Aorta (tissue), 5 donors: ENCODE data around the gene UNC45B. TPM values are rescaled to one million over a fixed set of nuclear protein-coding genes. Genes with fewer than 3 reads are reported as not detected.
"Not testable (repeated sequence)": the region's sequence is repeated elsewhere in the genome, so short reads cannot be mapped to it uniquely, and the experiment has no call there.

Experiments used
- ATAC-seq: fragments of 200-7000 bp; cut with Tn5 transposase; one replicate; pipeline ENCODE4 v1.9.1; 2022; ENCODE audit warnings: moderate library complexity; ENCODE audit not compliant: low FRiP score
- DNase-seq, 2 donors: peaks; one replicate each; pipeline ENCODE4 v3.0.0-alpha.2; 2020
- H3K27ac ChIP-seq, 2 donors: one replicate each; pipeline ENCODE4 v1.5.1; 2013; ENCODE audit warnings: low read length in 2 of 2, mild to moderate bottlenecking in 2 of 2, moderate library complexity in 2 of 2, control low read depth in 1 of 2, inconsistent platforms in 1 of 2, low read depth in 1 of 2
- H3K27me3 ChIP-seq, 2 donors: one replicate each; pipeline ENCODE4 v1.6.1; 2013; ENCODE audit warnings: control low read depth in 1 of 2, low read length in 1 of 2, mild to moderate bottlenecking in 1 of 2, moderate library complexity in 1 of 2; ENCODE audit not compliant: insufficient read depth in 2 of 2, control insufficient read depth in 1 of 2
- H3K36me3 ChIP-seq, 2 donors: one replicate each; pipeline ENCODE4 v1.6.1; 2013; ENCODE audit warnings: control low read depth in 1 of 2, low read length in 1 of 2, mild to moderate bottlenecking in 1 of 2; ENCODE audit not compliant: insufficient read depth in 2 of 2, control insufficient read depth in 1 of 2
- H3K4me1 ChIP-seq, 2 donors: one replicate each; pipeline ENCODE4 v1.6.1; 2013; ENCODE audit warnings: low read length in 2 of 2, control low read depth in 1 of 2, mild to moderate bottlenecking in 1 of 2, moderate library complexity in 1 of 2; ENCODE audit not compliant: insufficient read depth in 2 of 2, control insufficient read depth in 1 of 2
- H3K4me3 ChIP-seq, 2 donors: one replicate each; pipeline ENCODE4 v1.5.1; 2013; ENCODE audit warnings: low read length in 2 of 2, control low read depth in 1 of 2, mild to moderate bottlenecking in 1 of 2
- H3K9me3 ChIP-seq: one replicate; pipeline ENCODE4 v1.6.1; 2013; ENCODE audit warnings: mild to moderate bottlenecking, low read length; ENCODE audit not compliant: control insufficient read depth
- WGBS, 2 donors: extraction: QIAGEN DNeasy Blood & Tissue Kit; methylation state at CpG; one replicate each; pipeline ENCODE4 v1.1.7; 2013; 5-methylcytosine and 5-hydroxymethylcytosine counted together
- intact Hi-C, 2 donors: fragments of 100-400 bp; cut with DNase I; formaldehyde crosslinking; loops; one replicate each; pipeline versions ENCODE4 v1.14.2 to v1.15.0; 2022
- polyA plus RNA-seq, 2 donors: library from polyadenylated mRNA; stranded (reverse); fragments of 200-250 nt; gene quantifications; one replicate each; pipeline ENCODE4 v1.2.3, GENCODE V29; 2013
- total RNA-seq, 2 donors: library from RNA; stranded (reverse); fragmentation: NEBNext Ultra II Directional; extraction: Animal tissue kit (Norgen Biotek cat#: 25700); gene quantifications; one replicate each; pipeline ENCODE4 v1.2.1, GENCODE V29; 2021
- donor health status: healthy with polysubstance abuse.
- donor health status: Bipolar disorder and iron deficiency.
- donor health status: DM: no; HTN: no; CAD: no.
- donor health status: DM: no; HTN: no; CAD: no.
- donor health status: DM: yes; HTN: yes; CAD: no.

Gene UNC45B
- total and polyA plus RNA-seq, 4 donors, result 0.50 TPM; not detected in 3

DNA sequence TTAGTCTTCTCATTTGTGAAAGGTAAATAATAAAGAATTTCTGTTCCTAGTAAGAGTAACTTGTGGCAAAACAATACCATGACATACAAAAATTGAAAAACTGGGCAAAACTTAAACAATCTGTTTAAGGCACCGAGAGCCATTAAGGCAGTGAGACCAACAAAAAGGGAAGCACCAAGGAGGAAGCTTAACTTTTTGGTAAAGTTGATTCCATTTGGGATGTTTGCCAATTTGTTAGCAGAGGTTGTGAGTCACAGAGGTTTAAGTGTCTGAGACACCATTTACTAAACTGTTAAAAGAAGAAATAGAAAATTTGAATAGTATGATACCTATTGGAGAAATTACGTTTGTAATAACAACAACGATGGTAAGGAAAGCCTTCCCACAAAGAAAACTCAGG, 41.7 kb downstream of the UNC45B start:
- intact Hi-C loops, result no loop called here
- WGBS, 2 donors, result 75 to 83% methylated on average over 3 of the region's 3 CpGs
- H3K27ac ChIP-seq, result no peak overlapping the region
- no peak for DNase-seq
- no peaks in the 10 kb centered on the region for H3K36me3 ChIP-seq
- H3K27me3 ChIP-seq, result no peaks in the 10 kb centered on the region
- H3K4me3 ChIP-seq, result no peak overlapping the region
- no peaks in the 10 kb centered on the region for H3K4me1 ChIP-seq
- no peak for ATAC-seq
- H3K9me3 ChIP-seq, result no peaks in the 10 kb centered on the region

DNA sequence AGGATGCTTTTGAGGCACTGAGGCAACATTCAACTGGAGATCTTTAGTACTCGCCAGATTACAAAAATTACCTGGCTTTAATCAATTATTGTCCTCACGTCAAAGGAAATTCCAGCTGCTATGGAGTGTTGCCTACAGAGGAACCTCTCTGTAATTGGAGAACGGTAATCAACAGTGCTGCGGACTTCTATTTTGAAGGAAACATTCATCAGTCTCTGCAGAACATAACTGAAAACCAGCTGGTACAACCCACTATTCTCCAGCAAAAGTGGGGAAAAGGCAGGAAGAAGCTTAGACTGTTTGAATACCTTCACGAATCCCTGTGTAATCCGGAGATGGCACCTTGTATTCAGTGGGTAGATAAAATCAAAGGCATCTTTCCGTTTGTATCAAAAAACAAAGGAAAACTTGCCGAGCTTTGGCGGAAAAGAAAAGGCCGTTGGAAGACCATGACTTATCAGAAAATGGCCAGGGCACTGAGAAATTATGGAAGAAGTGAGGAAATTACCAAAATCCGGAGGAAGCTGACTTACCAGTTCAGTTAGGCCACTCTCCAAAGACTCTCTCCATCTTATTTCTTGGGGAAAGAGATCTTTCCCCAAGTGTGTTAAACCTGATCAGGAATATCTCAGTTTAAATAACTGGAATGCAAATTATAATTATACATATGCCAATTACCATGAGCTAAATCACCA, 43.5 kb downstream of the UNC45B start:
- Histone ChIP-seq H3K27me3 (no peaks in the 10 kb centered on the region), H3K36me3 (no peaks in the 10 kb centered on the region), H3K9me3 (no peaks in the 10 kb centered on the region), H3K27ac (no peak overlapping the region), H3K4me1 (no peaks in the 10 kb centered on the region), H3K4me3 (no peak overlapping the region)
- intact Hi-C loops, result no loop called here
- ATAC-seq (no peak), DNase-seq (no peak)
- 75 to 76% methylated on average over 11 of the region's 11 CpGs for WGBS, 2 donors

DNA sequence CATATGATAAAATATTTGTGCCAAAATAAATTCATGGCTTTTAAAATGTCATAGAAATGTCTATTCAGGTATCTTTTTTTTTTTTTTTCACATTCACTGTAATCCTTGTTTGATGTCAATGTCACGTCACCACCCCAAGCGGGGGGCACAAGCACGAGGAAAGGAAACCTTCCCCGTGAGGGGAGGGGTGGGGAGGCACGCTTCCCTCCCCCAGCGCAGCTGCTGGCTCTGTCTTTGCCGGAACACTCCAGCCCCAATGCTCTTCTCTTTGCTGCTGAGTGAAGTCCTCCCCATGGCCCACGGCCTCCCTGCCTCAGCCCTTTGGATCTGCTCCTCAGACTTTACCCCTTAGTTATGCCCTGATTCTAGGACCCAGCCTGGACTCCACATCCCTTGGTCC, 45.1 kb downstream of the UNC45B start:
- H3K36me3 ChIP-seq, result no peaks in the 10 kb centered on the region
- peaks cover 1% of the 10 kb centered on the region for H3K9me3 ChIP-seq
- no peak overlapping the region for H3K27ac ChIP-seq
- no peaks in the 10 kb centered on the region for H3K4me1 ChIP-seq
- ATAC-seq, result no peak
- H3K27me3 ChIP-seq, result no peaks in the 10 kb centered on the region
- intact Hi-C loops, result no loop called here
- no peak overlapping the region for H3K4me3 ChIP-seq
- DNase-seq, result no peak
- WGBS, 2 donors, result 73 to 79% methylated on average over 7 to 8 of the region's 8 CpGs

DNA sequence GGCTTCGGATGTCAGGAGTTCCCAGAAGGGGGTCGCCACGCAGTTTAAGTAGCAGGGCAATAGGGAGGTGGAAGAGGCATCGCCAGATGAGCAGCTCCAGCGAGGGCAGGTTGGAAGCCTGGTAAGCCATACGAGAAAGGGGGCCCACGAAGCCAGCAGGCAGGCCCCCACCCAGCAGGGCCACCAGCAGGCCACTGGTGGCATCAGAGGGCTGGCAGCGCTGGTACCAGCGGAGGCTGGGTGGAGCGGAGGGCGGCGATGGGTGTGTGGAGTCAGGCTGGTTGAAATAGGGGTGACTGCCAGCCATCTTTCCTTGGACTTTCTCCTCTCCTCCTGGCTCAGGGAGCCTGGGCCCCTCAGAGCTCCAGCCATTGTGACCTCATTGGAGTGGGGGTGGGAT, 46.4 kb downstream of the UNC45B start, which contains the start of gene SLC35G3:
SLC35G3 (minus strand) TSS at position 393 of the 400 bp plus-strand sequence; CDS start at position 307, 86 bp downstream.
- ATAC-seq, H3K27me3 ChIP-seq, H3K4me1 ChIP-seq, H3K36me3 ChIP-seq, DNase-seq, H3K4me3 ChIP-seq, intact Hi-C loops, H3K9me3 ChIP-seq, H3K27ac ChIP-seq: not testable (repeated sequence)
- WGBS, 2 donors, result 86 to 91% methylated on average over 12 of the region's 12 CpGs

DNA sequence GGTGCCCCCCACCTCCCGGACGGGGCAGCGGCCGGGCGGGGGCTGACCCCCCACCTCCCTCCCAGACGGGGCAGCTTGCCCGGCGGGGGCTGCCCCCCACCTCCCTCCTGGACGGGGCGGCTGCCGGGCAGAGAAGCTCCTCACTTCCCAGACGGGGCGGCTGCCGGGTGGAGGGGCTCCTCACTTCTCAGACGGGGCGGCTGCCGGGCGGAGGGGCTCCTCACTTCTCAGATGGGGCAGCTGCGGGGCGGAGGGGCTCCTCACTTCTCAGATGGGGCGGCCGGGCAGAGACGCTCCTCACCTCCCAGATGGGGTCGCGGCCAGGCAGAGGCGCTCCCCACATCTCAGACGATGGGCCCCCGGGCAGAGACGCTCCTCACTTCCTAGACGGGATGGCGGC, 47.4 kb downstream of the UNC45B start:
- H3K27ac ChIP-seq, H3K27me3 ChIP-seq, H3K36me3 ChIP-seq, DNase-seq, H3K4me3 ChIP-seq, H3K4me1 ChIP-seq, intact Hi-C loops, ATAC-seq, H3K9me3 ChIP-seq: not testable (repeated sequence)
- WGBS, 2 donors, result 92% methylated on average over 22 to 31 of the region's 31 CpGs

DNA sequence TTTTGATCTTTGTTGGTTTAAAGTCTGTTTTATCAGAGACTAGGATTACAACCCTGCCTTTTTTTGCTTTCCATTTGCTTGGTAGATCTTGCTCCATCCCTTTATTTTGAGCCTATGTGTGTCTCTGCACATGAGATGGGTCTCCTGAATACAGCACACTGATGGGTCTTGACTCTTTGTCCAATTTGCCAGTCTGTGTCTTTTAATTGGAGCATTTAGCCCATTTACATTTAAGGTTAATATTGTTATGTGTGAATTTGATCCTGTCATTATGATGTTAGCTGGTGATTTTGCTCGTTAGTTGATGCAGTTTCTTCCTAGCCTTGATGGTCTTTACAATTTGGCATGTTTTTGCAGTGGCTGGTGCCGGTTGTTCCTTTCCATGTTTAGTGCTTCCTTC, 55.0 kb downstream of the UNC45B start:
- H3K36me3 ChIP-seq, ATAC-seq, H3K4me3 ChIP-seq, H3K4me1 ChIP-seq, DNase-seq, intact Hi-C loops, H3K27ac ChIP-seq, H3K27me3 ChIP-seq, H3K9me3 ChIP-seq: not testable (repeated sequence)
- 63 to 73% methylated on average over 1 to 2 of the region's 2 CpGs for WGBS, 2 donors

DNA sequence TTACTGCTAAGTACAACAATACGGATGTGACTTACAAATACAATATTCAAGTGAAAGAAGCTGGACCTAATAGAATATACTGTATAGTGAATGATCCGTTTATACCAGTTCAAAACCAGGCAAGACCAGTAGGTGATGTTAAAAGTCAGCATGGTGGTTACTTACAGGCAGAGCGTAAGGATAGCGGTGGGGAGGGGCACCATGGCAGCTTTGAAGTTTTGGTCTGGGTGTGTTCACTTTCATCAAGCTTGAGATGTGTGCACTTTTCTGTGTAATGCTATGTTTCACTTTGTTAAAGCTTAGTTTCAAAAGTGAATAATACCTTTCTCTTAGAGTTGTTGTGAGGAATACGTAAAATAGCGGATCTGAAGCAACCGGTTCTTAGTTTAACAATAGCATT, 63.1 kb downstream of the UNC45B start:
- no peaks in the 10 kb centered on the region for H3K36me3 ChIP-seq
- intact Hi-C loops, result no loop called here
- no peak overlapping the region for H3K4me3 ChIP-seq
- no peaks in the 10 kb centered on the region for H3K4me1 ChIP-seq
- DNase-seq (no peak), ATAC-seq (no peak)
- H3K27ac ChIP-seq, result no peak overlapping the region
- WGBS, 2 donors, result 86 to 90% methylated on average over 7 of the region's 7 CpGs
- H3K27me3 ChIP-seq, result peaks cover 0 to 2% of the 10 kb centered on the region in 2 donors
- peaks cover 4% of the 10 kb centered on the region for H3K9me3 ChIP-seq

DNA sequence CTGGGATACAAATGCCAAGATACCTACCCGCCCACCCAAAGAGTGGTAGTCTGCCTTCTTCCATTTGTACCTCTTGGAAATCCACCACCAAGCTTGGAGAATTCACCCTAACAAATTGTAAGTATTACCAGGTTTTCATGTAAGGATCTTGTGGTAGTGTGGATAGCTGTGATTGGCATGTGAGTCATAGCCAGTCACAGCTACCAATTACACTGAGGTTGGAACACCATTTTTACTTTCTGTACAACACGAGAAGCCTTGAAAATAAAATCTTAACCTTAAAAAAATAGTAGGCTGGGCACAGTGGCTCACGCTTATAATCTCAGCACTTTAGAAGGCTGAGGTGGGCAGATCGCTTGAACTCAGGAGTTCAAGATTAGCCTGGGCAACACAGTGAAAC, 65.1 kb downstream of the UNC45B start:
- H3K27me3 ChIP-seq, result peaks cover 0 to 2% of the 10 kb centered on the region in 2 donors
- no peak overlapping the region for H3K27ac ChIP-seq
- no peaks in the 10 kb centered on the region for H3K4me1 ChIP-seq
- ATAC-seq (no peak), DNase-seq (no peak)
- WGBS, 2 donors, result 78 to 83% methylated on average over 4 of the region's 4 CpGs
- H3K9me3 ChIP-seq, result peaks cover 4% of the 10 kb centered on the region
- intact Hi-C loops, result no loop called here
- no peak overlapping the region for H3K4me3 ChIP-seq
- H3K36me3 ChIP-seq, result no peaks in the 10 kb centered on the region

DNA sequence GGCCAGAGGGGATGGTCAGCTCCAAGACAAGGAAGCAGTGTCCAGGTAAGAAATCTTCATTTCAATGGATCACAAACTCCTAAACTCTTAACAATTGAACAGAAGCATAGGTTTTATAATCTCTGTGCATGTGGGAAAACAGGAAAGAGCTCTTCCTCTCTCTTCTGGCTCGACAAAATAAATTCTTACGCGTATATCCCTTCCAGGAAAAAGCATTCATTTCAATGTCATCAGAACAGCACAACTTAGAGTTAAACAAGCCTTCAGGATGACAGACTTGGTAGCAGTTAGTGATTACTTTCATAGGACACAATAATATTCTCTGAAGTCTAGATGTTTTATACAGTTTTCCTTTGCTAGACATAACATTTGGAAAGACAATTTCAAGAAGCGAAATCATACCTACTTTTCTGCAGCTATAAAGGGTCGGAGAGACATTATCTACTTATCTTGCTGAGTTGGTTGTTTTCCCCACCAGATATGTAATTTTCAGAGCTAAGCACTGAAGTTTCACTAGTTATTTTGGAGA, 65.9 kb downstream of the UNC45B start:
- peaks cover 4% of the 10 kb centered on the region for H3K9me3 ChIP-seq
- intact Hi-C loops, result no loop called here
- no peak overlapping the region for H3K4me3 ChIP-seq
- H3K4me1 ChIP-seq, result no peaks in the 10 kb centered on the region
- no peak for DNase-seq
- peaks cover 0 to 2% of the 10 kb centered on the region in 2 donors for H3K27me3 ChIP-seq
- no peaks in the 10 kb centered on the region for H3K36me3 ChIP-seq
- no peak for ATAC-seq
- no peak overlapping the region for H3K27ac ChIP-seq
- 73 to 78% methylated on average over 5 of the region's 5 CpGs for WGBS, 2 donors
